Kidney epithelial cell (primary cell): ENCODE results near the gene CENPS. TPM values are rescaled to one million over a fixed set of nuclear protein-coding genes. Genes with fewer than 3 reads are reported as not detected.

Experiments
- DNase-seq: peaks from one replicate; pipeline ENCODE4 v3.0.0-alpha.2; 2010; ENCODE audit warnings: low read depth
- H3K27me3 ChIP-seq: 2 replicates; pipeline ENCODE4 v1.6.0; 2011; ENCODE audit warnings: low read length; ENCODE audit not compliant: control insufficient read depth, insufficient read depth
- H3K36me3 ChIP-seq: 2 replicates; pipeline ENCODE4 v1.5.1; 2011; ENCODE audit warnings: low read length; ENCODE audit not compliant: control insufficient read depth, insufficient read depth
- H3K4me3 ChIP-seq: 2 replicates; pipeline ENCODE4 v1.5.1; 2011; ENCODE audit warnings: low read depth, mild to moderate bottlenecking, control low read depth, low read length
- total RNA-seq: library from RNA; depleted of rRNA; stranded (reverse); fragments of >200 nt; gene quantifications from 2 replicates; pipeline ENCODE4 v1.2.3, GENCODE V29; 2015
- TF ChIP-seq, protein P1 (sequence below): IDR thresholded peaks from 2 replicates; pipeline ENCODE4 v1.5.1; 2011; ENCODE audit warnings: mild to moderate bottlenecking, moderate library complexity, low read length, control low read depth, inconsistent platforms; ENCODE audit not compliant: insufficient read depth, poor library complexity, severe bottlenecking

Gene CENPS
- total RNA-seq, 1 donor from 2014 or later, result 6.6 TPM

GRCh38 chr1:10480614-10481013 lies 50.4 kb downstream of the CENPS start:
- no peaks in the 10 kb centered on the region for H3K36me3 ChIP-seq
- TF ChIP-seq, protein P1, sequence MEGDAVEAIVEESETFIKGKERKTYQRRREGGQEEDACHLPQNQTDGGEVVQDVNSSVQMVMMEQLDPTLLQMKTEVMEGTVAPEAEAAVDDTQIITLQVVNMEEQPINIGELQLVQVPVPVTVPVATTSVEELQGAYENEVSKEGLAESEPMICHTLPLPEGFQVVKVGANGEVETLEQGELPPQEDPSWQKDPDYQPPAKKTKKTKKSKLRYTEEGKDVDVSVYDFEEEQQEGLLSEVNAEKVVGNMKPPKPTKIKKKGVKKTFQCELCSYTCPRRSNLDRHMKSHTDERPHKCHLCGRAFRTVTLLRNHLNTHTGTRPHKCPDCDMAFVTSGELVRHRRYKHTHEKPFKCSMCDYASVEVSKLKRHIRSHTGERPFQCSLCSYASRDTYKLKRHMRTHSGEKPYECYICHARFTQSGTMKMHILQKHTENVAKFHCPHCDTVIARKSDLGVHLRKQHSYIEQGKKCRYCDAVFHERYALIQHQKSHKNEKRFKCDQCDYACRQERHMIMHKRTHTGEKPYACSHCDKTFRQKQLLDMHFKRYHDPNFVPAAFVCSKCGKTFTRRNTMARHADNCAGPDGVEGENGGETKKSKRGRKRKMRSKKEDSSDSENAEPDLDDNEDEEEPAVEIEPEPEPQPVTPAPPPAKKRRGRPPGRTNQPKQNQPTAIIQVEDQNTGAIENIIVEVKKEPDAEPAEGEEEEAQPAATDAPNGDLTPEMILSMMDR, result no peak
- no peak for DNase-seq
- no peak overlapping the region for H3K4me3 ChIP-seq
- no peaks in the 10 kb centered on the region for H3K27me3 ChIP-seq

DNA sequence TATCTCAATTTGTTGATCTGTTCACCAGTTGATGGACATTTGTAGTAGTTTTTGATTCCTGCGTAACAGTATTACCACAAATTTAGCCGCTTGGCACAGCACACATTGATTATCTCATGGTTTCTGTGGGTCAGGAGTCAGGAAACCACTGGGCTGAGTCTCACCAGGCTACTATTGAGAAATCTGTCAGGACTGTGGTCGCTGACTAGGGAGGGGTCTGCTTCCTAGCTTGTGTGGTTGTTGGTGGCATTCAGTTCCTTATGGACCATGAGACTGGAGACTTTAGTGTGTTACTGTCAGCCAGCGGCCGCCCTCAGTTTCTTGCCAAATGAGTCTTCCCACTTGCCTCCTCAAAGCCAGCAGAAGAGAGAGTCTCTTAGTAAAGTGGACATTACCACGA lies 54.3 kb downstream of the CENPS start:
- H3K36me3 ChIP-seq, result no peaks in the 10 kb centered on the region
- DNase-seq, result no peak
- H3K4me3 ChIP-seq, result no peak overlapping the region
- no peaks in the 10 kb centered on the region for H3K27me3 ChIP-seq
- TF ChIP-seq, protein P1, result no peak

- DNase-seq, result no peak
- TF ChIP-seq, protein P1, result no peak
- H3K4me3 ChIP-seq, result no peak overlapping the region
- no peaks in the 10 kb centered on the region for H3K36me3 ChIP-seq
- H3K27me3 ChIP-seq, result no peaks in the 10 kb centered on the region
Measured at GRCh38 chr1:10489291-10490055, 59.2 kb downstream of the CENPS start.

DNA sequence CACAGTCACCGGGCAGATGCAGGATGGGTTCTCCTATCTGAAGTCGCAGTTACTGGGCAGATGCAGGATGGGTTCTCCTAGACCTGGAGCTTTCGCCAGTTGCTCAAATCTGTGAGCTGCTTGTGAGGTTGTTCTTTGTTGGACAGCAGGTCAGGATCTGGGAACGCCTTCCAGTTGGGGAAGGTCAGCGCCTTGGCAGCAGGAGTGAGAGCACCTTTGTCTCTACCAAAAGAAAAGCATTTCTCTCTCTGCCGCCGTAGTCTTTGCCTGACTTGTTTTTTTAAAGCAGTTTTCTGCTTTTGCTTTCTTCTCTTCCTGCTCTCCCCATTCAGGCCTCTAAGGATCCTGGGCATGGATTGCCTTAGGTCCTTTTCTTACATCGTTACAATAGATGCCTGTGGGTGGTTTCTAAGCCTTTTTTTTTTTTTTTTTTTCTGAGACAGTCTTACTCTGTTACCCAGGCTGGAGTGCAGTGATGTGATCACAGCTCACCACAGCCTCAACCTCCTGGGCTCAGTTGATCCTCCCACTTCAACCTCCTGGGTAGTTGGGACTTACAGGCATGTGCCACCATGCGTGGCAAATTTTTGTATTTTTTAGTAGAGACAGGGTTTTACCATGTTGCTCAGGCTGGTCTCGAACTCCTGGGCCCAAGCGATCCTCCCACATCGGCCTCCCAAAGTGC lies 60.2 kb downstream of the CENPS start:
- Histone ChIP-seq H3K27me3 (no peaks in the 10 kb centered on the region), H3K36me3 (no peaks in the 10 kb centered on the region), H3K4me3 (no peak overlapping the region)
- TF ChIP-seq, protein P1, result no peak
- no peak for DNase-seq

Other genes with a start within 250 kb of the CENPS start
- gene KIF1B, start 219.9 kb upstream of the CENPS start, total RNA-seq, result 33.5 and 33.9 TPM in 2 replicates
- 208 and 239 TPM in 2 replicates for gene PGD, start 31.4 kb upstream of the CENPS start, total RNA-seq
- not detected in 2 replicates for gene CORT, start 19.6 kb downstream of the CENPS start, total RNA-seq
- gene DFFA, start 42.1 kb downstream of the CENPS start, total RNA-seq, result 67.0 and 68.4 TPM in 2 replicates
- gene PEX14, start 44.5 kb downstream of the CENPS start, total RNA-seq, result 24.9 and 27.4 TPM in 2 replicates